ENCODE measurements around the gene POU2F1.

POU2F1 gene

GRCh38 chr1:167276969-167277368 is 56.3 kb downstream of the POU2F1 start:
- H3K27me3 ChIP-seq (replicated peaks; ENCODE audit: control insufficient read depth, insufficient read depth, low read length), result no peaks in the 10 kb centered on the region
- no peaks in the 10 kb centered on the region for H3K9me3 ChIP-seq (ENCODE audit: control insufficient read depth, low read length)
- DNase-seq (ENCODE audit: low read depth), result no peak
- H3K4me1 ChIP-seq (ENCODE audit: control insufficient read depth, insufficient read depth, low read length), result peaks cover 9% of the 10 kb centered on the region
- no peak overlapping the region for H3K4me3 ChIP-seq (ENCODE audit: low read length)
- H3K36me3 ChIP-seq (ENCODE audit: control insufficient read depth, insufficient read depth, low read length, severe bottlenecking), result no peaks in the 10 kb centered on the region
- no peak overlapping the region for H3K9ac ChIP-seq (ENCODE audit: low read length)

DNA sequence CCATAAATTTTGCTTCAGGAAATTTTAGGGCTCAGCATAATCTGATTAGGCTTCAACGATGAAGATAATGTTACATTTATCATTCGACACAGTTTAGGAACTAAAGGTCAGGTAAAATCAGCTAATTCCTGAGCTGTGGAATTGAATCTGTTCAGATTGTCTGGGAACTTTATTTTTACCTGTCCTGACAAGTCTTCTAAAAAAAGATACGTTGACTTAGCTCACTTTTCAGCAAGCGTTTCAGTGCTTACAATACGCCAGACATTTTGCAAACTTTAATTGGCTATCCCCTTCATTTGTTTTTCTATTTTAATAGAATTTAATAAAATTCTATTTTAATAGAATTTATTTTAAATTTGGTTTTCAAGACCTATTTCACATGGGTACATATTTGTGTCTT is 57.8 kb downstream of the POU2F1 start:
- no peaks in the 10 kb centered on the region for H3K9me3 ChIP-seq (ENCODE audit: control insufficient read depth, low read length)
- H3K4me3 ChIP-seq (ENCODE audit: low read length), result no peak overlapping the region
- DNase-seq (ENCODE audit: low read depth), result no peak
- H3K9ac ChIP-seq (ENCODE audit: low read length), result no peak overlapping the region
- no peaks in the 10 kb centered on the region for H3K36me3 ChIP-seq (ENCODE audit: control insufficient read depth, insufficient read depth, low read length, severe bottlenecking)
- peaks cover 5% of the 10 kb centered on the region for H3K4me1 ChIP-seq (ENCODE audit: control insufficient read depth, insufficient read depth, low read length)
- no peaks in the 10 kb centered on the region for H3K27me3 ChIP-seq (replicated peaks; ENCODE audit: control insufficient read depth, insufficient read depth, low read length)

DNA sequence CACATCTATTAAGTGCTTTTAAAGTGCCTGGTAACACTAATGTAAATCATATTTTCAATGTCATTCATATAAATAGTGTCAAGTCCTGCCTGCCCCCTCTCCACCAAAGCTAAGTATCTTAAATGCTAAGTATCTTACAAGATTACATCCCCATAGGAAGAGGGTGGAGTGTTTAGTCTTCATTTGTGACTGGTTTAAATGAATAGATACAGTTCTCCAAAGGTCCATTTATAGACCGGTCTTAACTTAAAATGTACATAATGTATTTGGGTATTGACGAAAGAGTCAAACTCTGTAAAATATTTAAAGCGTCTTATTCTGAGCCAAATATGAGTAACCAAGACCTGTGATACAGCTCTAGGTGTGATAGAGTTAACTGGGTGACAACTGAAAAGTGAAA is 60.2 kb downstream of the POU2F1 start:
- Histone ChIP-seq H3K9me3 (ENCODE audit: control insufficient read depth, low read length) (no peaks in the 10 kb centered on the region), H3K36me3 (ENCODE audit: control insufficient read depth, insufficient read depth, low read length, severe bottlenecking) (no peaks in the 10 kb centered on the region), H3K4me3 (ENCODE audit: low read length) (no peak overlapping the region), H3K27me3 (replicated peaks; ENCODE audit: control insufficient read depth, insufficient read depth, low read length) (no peaks in the 10 kb centered on the region), H3K4me1 (ENCODE audit: control insufficient read depth, insufficient read depth, low read length) (no peaks in the 10 kb centered on the region), H3K9ac (ENCODE audit: low read length) (no peak overlapping the region)
- DNase-seq (ENCODE audit: low read depth), result no peak

GRCh38 chr1:167288390-167289074 is 67.8 kb downstream of the POU2F1 start:
- H3K4me3 ChIP-seq (ENCODE audit: low read length), result no peak overlapping the region
- H3K9me3 ChIP-seq (ENCODE audit: control insufficient read depth, low read length), result no peaks in the 10 kb centered on the region
- H3K9ac ChIP-seq (ENCODE audit: low read length), result no peak overlapping the region
- H3K27me3 ChIP-seq (replicated peaks; ENCODE audit: control insufficient read depth, insufficient read depth, low read length), result no peaks in the 10 kb centered on the region
- no peak for DNase-seq (ENCODE audit: low read depth)
- no peaks in the 10 kb centered on the region for H3K36me3 ChIP-seq (ENCODE audit: control insufficient read depth, insufficient read depth, low read length, severe bottlenecking)
- H3K4me1 ChIP-seq (ENCODE audit: control insufficient read depth, insufficient read depth, low read length), result peaks cover 3% of the 10 kb centered on the region

GRCh38 chr1:167289075-167289442 is 68.4 kb downstream of the POU2F1 start:
- Histone ChIP-seq H3K9ac (ENCODE audit: low read length) (no peak overlapping the region), H3K27me3 (replicated peaks; ENCODE audit: control insufficient read depth, insufficient read depth, low read length) (no peaks in the 10 kb centered on the region), H3K9me3 (ENCODE audit: control insufficient read depth, low read length) (no peaks in the 10 kb centered on the region), H3K4me1 (ENCODE audit: control insufficient read depth, insufficient read depth, low read length) (peaks cover 3% of the 10 kb centered on the region), H3K36me3 (ENCODE audit: control insufficient read depth, insufficient read depth, low read length, severe bottlenecking) (no peaks in the 10 kb centered on the region), H3K4me3 (ENCODE audit: low read length) (no peak overlapping the region)
- no peak for DNase-seq (ENCODE audit: low read depth)

- DNase-seq (ENCODE audit: low read depth), result no peak
- Histone ChIP-seq H3K4me3 (ENCODE audit: low read length) (no peak overlapping the region), H3K9ac (ENCODE audit: low read length) (no peak overlapping the region), H3K27me3 (replicated peaks; ENCODE audit: control insufficient read depth, insufficient read depth, low read length) (no peaks in the 10 kb centered on the region), H3K4me1 (ENCODE audit: control insufficient read depth, insufficient read depth, low read length) (peaks cover 3% of the 10 kb centered on the region), H3K9me3 (ENCODE audit: control insufficient read depth, low read length) (no peaks in the 10 kb centered on the region), H3K36me3 (ENCODE audit: control insufficient read depth, insufficient read depth, low read length, severe bottlenecking) (no peaks in the 10 kb centered on the region)
These were observed 69.3 kb downstream of the POU2F1 start for GRCh38 chr1:167289966-167290365.

DNA sequence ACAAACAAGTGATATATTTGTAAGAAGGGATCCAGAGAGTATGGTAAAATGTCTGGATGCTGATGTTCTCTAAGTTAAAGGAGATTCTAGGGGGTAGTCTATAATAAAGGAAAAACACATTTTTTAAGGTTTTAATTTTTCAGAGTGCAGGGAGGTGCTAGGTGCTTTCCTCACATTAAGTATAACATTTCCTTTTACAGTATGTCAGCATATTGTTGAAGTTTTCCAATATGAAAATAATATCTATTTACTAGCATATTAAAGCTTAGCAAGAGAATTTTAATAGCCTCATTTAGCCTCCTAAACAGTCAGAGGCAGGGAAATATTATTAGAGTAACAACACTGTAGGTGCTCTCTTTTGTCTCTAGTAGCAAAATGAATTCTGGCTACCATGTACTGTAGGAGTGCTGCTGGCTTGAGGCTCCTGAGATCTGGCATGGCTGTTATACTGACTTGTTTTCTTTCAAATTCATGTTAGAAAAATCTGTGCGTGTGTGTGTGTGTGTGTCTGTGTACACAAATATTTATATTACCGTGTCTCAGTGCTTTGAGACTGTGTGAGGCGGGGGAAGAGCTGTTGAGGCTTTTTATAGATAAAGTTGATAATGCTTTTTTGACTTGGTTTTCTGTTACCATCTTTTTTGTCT is 71.0 kb downstream of the POU2F1 start:
- Histone ChIP-seq H3K4me1 (ENCODE audit: control insufficient read depth, insufficient read depth, low read length) (peaks cover 3% of the 10 kb centered on the region), H3K36me3 (ENCODE audit: control insufficient read depth, insufficient read depth, low read length, severe bottlenecking) (no peaks in the 10 kb centered on the region)

DNA sequence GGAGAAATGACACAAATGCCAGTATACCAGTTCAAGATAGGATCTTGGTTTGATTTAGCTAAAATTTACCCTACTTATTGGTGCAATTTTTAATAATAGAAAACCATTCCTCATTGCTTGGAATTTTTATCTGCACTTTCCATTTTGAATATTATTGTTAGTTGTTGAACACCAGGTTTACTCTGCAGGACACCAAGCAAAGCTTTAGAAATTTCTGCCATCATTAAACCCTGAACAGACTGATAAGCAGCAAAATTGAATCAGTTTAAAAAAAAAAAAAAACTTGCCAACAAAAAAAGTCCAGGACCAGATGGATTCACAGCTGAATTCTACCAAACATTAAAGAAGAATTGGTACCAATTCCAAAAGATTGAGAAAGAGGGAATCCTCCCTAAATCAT is 71.5 kb downstream of the POU2F1 start:
- no peaks in the 10 kb centered on the region for H3K9me3 ChIP-seq (ENCODE audit: control insufficient read depth, low read length)
- H3K9ac ChIP-seq (ENCODE audit: low read length), result no peak overlapping the region
- no peak overlapping the region for H3K4me3 ChIP-seq (ENCODE audit: low read length)
- DNase-seq (ENCODE audit: low read depth), result no peak
- H3K27me3 ChIP-seq (replicated peaks; ENCODE audit: control insufficient read depth, insufficient read depth, low read length), result no peaks in the 10 kb centered on the region
- H3K4me1 ChIP-seq (ENCODE audit: control insufficient read depth, insufficient read depth, low read length), result peaks cover 7% of the 10 kb centered on the region
- H3K36me3 ChIP-seq (ENCODE audit: control insufficient read depth, insufficient read depth, low read length, severe bottlenecking), result no peaks in the 10 kb centered on the region

More for the DNA sequence above, 71.0 kb downstream of the POU2F1 start:
- H3K9ac ChIP-seq (ENCODE audit: low read length), result no peak overlapping the region
- no peaks in the 10 kb centered on the region for H3K27me3 ChIP-seq (replicated peaks; ENCODE audit: control insufficient read depth, insufficient read depth, low read length)
- H3K4me3 ChIP-seq (ENCODE audit: low read length), result no peak overlapping the region
- no peak for DNase-seq (ENCODE audit: low read depth)
- no peaks in the 10 kb centered on the region for H3K9me3 ChIP-seq (ENCODE audit: control insufficient read depth, low read length)

- no peaks in the 10 kb centered on the region for H3K27me3 ChIP-seq (replicated peaks; ENCODE audit: control insufficient read depth, insufficient read depth, low read length)
- H3K9ac ChIP-seq (ENCODE audit: low read length), result no peak overlapping the region
- H3K36me3 ChIP-seq (ENCODE audit: control insufficient read depth, insufficient read depth, low read length, severe bottlenecking), result no peaks in the 10 kb centered on the region
- H3K4me1 ChIP-seq (ENCODE audit: control insufficient read depth, insufficient read depth, low read length), result peaks cover 13% of the 10 kb centered on the region
- no peak overlapping the region for H3K4me3 ChIP-seq (ENCODE audit: low read length)
- no peak for DNase-seq (ENCODE audit: low read depth)
- no peaks in the 10 kb centered on the region for H3K9me3 ChIP-seq (ENCODE audit: control insufficient read depth, low read length)
These were observed 72.4 kb downstream of the POU2F1 start for GRCh38 chr1:167293057-167293456.

- no peak overlapping the region for H3K9ac ChIP-seq (ENCODE audit: low read length)
- H3K4me1 ChIP-seq (ENCODE audit: control insufficient read depth, insufficient read depth, low read length), result peaks cover 19% of the 10 kb centered on the region
- DNase-seq (ENCODE audit: low read depth), result no peak
These were observed 73.8 kb downstream of the POU2F1 start for GRCh38 chr1:167294528-167294927.

DNA sequence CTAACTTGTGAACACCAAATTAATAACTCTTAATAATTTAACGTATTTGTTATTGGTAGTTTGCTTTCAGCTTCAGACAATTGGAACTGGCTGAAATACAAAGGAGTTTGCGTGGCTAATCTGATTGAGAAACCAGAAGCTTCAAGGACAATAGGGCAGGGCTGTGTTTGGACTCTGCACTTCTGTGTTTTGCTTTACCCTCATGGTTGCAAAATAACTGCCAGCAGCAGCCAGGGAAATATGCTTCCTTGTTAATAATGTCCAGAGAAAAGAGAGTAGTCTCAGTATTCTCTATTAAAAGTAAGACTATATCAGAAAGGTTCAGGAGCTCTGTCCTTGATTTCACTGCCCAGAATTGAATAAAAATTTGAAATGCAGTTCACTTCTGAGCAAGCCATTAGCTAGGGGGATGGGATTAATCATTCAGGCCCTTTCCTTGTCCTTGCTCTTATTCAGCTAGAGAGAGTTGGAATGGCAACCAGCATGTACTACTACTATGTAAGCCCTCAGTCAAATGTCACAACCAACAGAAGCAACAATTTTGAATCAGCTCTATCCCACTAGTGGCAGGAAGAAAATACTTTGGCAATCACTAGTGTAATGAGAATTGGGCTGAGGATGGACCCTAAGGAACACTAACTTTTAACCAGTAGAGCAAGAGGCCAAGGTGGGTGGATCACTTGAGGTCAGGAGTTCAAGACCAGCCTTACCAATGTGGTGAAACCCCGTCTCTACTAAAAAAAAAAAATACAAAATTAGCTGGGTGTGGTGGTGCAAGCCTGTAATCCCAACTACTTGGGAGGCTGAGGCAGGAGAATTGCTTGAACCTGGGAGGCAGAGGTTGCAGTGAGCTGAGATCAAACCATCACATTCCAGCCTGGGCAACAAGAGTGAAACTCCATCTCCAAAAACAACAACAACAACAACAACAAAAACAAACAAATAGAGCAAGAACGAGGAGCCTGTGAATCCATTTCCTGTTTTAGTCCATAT is 76.8 kb downstream of the POU2F1 start:
- H3K36me3 ChIP-seq (ENCODE audit: control insufficient read depth, insufficient read depth, low read length, severe bottlenecking), result no peaks in the 10 kb centered on the region
- H3K9me3 ChIP-seq (ENCODE audit: control insufficient read depth, low read length), result no peaks in the 10 kb centered on the region
- peaks cover 19% of the 10 kb centered on the region for H3K4me1 ChIP-seq (ENCODE audit: control insufficient read depth, insufficient read depth, low read length)
- H3K4me3 ChIP-seq (ENCODE audit: low read length), result peak overlapping the region; percentile 49
- H3K9ac ChIP-seq (ENCODE audit: low read length), result peak overlapping the region; percentile 48
- no peaks in the 10 kb centered on the region for H3K27me3 ChIP-seq (replicated peaks; ENCODE audit: control insufficient read depth, insufficient read depth, low read length)
- peak; percentile 64 for DNase-seq (ENCODE audit: low read depth)

More at GRCh38 chr1:167294528-167294927, 73.8 kb downstream of the POU2F1 start:
- Histone ChIP-seq H3K36me3 (ENCODE audit: control insufficient read depth, insufficient read depth, low read length, severe bottlenecking) (no peaks in the 10 kb centered on the region), H3K9me3 (ENCODE audit: control insufficient read depth, low read length) (no peaks in the 10 kb centered on the region), H3K4me3 (ENCODE audit: low read length) (no peak overlapping the region), H3K27me3 (replicated peaks; ENCODE audit: control insufficient read depth, insufficient read depth, low read length) (no peaks in the 10 kb centered on the region)

Data from adipocyte (in vitro differentiated cells).